ENCODE measurements around the gene B3GNT3.

GRCh38 chr19:17749912-17750317 lies 45.0 kb upstream of the B3GNT3 start:
- TF ChIP-seq POLR2AphosphoS5 (IDR thresholded peaks at IDR 0.05; ENCODE audit: low read depth, low read length) = no peak
- TF ChIP-seq ELF1 (IDR thresholded peaks at IDR 0.05; ENCODE audit: borderline replicate concordance, low read depth) = no peak
- no peak for TF ChIP-seq CTCF (IDR thresholded peaks at IDR 0.05 in 2 of 3, conservative IDR thresholded peaks at IDR 0.05 in 1 of 3; ENCODE audit: borderline replicate concordance in 1 of 3, insufficient read depth in 1 of 3, low read depth in 2 of 3, low read length in 2 of 3)
- TF ChIP-seq, protein P1, sequence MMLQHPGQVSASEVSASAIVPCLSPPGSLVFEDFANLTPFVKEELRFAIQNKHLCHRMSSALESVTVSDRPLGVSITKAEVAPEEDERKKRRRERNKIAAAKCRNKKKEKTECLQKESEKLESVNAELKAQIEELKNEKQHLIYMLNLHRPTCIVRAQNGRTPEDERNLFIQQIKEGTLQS (IDR thresholded peaks at IDR 0.05) = no peak
- TF ChIP-seq, protein P2, sequence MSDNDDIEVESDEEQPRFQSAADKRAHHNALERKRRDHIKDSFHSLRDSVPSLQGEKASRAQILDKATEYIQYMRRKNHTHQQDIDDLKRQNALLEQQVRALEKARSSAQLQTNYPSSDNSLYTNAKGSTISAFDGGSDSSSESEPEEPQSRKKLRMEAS (IDR thresholded peaks at IDR 0.05) = no peak
- TF ChIP-seq EZH2 (IDR thresholded peaks at IDR 0.05) = no peak
- no peak for TF ChIP-seq POLR2A (IDR thresholded peaks at IDR 0.05; ENCODE audit: borderline replicate concordance, extremely low read depth, insufficient read depth, insufficient read length)
- no peak for TF ChIP-seq EGR1 (IDR thresholded peaks at IDR 0.05; ENCODE audit: low read depth)
- no peak for TF ChIP-seq YY1 (IDR thresholded peaks at IDR 0.05; ENCODE audit: extremely low read depth, insufficient replicate concordance, low read depth, low read length)

Measured in HCT116 (cell line).